Caco-2 (cell line): ENCODE results near the gene GRK7. TPM values are rescaled to one million over a fixed set of nuclear protein-coding genes. Genes with fewer than 3 reads are reported as not detected.

Source experiments
- BruUV-seq: library from RNA; stranded (reverse); fragments of 400-500 nt; replicated peaks from 2 replicates; lab custom pipeline; 2021; lab: Mats Ljungman, UMichigan
- CTCF ChIA-PET: fragments of 300-600 bp; sonication (Branson Sonifier 250); formaldehyde crosslinking; loops from one replicate; lab custom pipeline; 2022; ENCODE audit warnings: antibody characterized with exemption; lab: Charles Lee
- POLR2A ChIA-PET: fragments of 300-600 bp; sonication (Branson Sonifier 250); formaldehyde crosslinking; loops from one replicate; lab custom pipeline; 2022; ENCODE audit warnings: antibody characterized with exemption; lab: Charles Lee
- DNase-seq, 2 experiments: peaks; one replicate each; pipeline versions ENCODE4 v3.0.0 to v3.0.0-alpha.2; 2020 to 2022
- H3K27me3 ChIP-seq: replicated peaks from 2 replicates; pipeline ENCODE4 v1.6.0; 2011; ENCODE audit warnings: low read length; ENCODE audit not compliant: control insufficient read depth, insufficient read depth
- H3K36me3 ChIP-seq: 2 replicates; pipeline ENCODE4 v1.5.1; 2011; ENCODE audit warnings: low read length; ENCODE audit not compliant: control insufficient read depth, insufficient read depth
- H3K4me1 ChIP-seq: fragments of 250-450 bp; sonication (Bioruptor Pico); 2 replicates; pipeline ENCODE4 v1.5.1; 2020; ENCODE audit warnings: mild to moderate bottlenecking
- H3K4me3 ChIP-seq: 2 replicates; pipeline ENCODE4 v1.5.1; 2011; ENCODE audit warnings: low read depth, mild to moderate bottlenecking, control low read depth, low read length
- H3K9me3 ChIP-seq: fragments of 250-450 bp; sonication (Bioruptor Pico); 2 replicates; pipeline ENCODE4 v1.5.1; 2020; ENCODE audit warnings: mild to moderate bottlenecking, moderate library complexity
- H3K27ac Mint-ChIP-seq: one replicate; pipeline ENCODE4 v1.8.0; 2022; ENCODE audit warnings: mixed read lengths; ENCODE audit not compliant: unreplicated experiment
- H3K27me3 Mint-ChIP-seq: one replicate; pipeline ENCODE4 v1.8.0; 2022; ENCODE audit warnings: mixed read lengths; ENCODE audit not compliant: insufficient read depth, unreplicated experiment
- H3K36me3 Mint-ChIP-seq: one replicate; pipeline ENCODE4 v1.8.0; 2022; ENCODE audit warnings: mild to moderate bottlenecking, mixed read lengths; ENCODE audit not compliant: insufficient read depth, unreplicated experiment
- H3K4me1 Mint-ChIP-seq: one replicate; pipeline ENCODE4 v1.8.0; 2022; ENCODE audit warnings: low read depth, mixed read lengths; ENCODE audit not compliant: unreplicated experiment
- H3K4me3 Mint-ChIP-seq: one replicate; pipeline ENCODE4 v1.8.0; 2022; ENCODE audit warnings: mild to moderate bottlenecking, moderate library complexity, mixed read lengths; ENCODE audit not compliant: unreplicated experiment
- H3K9me3 Mint-ChIP-seq: one replicate; pipeline ENCODE4 v1.8.0; 2022; ENCODE audit warnings: mixed read lengths; ENCODE audit not compliant: unreplicated experiment
- intact Hi-C: fragments of 100-400 bp; cut with micrococcal nuclease; formaldehyde crosslinking; loops from one replicate; pipeline ENCODE4 v1.10.0; 2022; ENCODE audit not compliant: unreplicated experiment
- total RNA-seq: library from RNA; stranded (reverse); gene quantifications from 2 replicates; pipeline ENCODE4 v1.2.3, GENCODE V29; 2022
- TF ChIP-seq, protein P1 (sequence below), 2 experiments: fragments of 200-600 bp in 1 of 2; IDR thresholded peaks; 1 replicate in 1 of 2; 2 replicates in 1 of 2; pipeline versions ENCODE4 v1.5.1 to v1.8.0; 2011 to 2022; ENCODE audit warnings: antibody characterized with exemption in 1 of 2, control low read depth in 1 of 2, inconsistent platforms in 1 of 2, low read depth in 1 of 2, low read length in 1 of 2, mild to moderate bottlenecking in 1 of 2, moderate library complexity in 1 of 2; ENCODE audit not compliant: insufficient read depth in 1 of 2, severe bottlenecking in 1 of 2, unreplicated experiment in 1 of 2

The GRK7 gene
- total RNA-seq, 1 experiment from 2014 or later: not detected

- Mint-ChIP-seq H3K27me3 (no peaks in the 10 kb centered on the region), H3K4me3 (no peak overlapping the region), H3K4me1 (no peaks in the 10 kb centered on the region), H3K36me3 (no peaks in the 10 kb centered on the region), H3K9me3 (no peaks in the 10 kb centered on the region), H3K27ac (no peak overlapping the region)
- Histone ChIP-seq H3K36me3 (no peaks in the 10 kb centered on the region), H3K9me3 (no peaks in the 10 kb centered on the region), H3K4me1 (no peaks in the 10 kb centered on the region), H3K27me3 (no peaks in the 10 kb centered on the region), H3K4me3 (no peak overlapping the region)
- no TSS peak for BruUV-seq
- POLR2A ChIA-PET: no interaction called here
- no peak for DNase-seq
- TF ChIP-seq, protein P1, sequence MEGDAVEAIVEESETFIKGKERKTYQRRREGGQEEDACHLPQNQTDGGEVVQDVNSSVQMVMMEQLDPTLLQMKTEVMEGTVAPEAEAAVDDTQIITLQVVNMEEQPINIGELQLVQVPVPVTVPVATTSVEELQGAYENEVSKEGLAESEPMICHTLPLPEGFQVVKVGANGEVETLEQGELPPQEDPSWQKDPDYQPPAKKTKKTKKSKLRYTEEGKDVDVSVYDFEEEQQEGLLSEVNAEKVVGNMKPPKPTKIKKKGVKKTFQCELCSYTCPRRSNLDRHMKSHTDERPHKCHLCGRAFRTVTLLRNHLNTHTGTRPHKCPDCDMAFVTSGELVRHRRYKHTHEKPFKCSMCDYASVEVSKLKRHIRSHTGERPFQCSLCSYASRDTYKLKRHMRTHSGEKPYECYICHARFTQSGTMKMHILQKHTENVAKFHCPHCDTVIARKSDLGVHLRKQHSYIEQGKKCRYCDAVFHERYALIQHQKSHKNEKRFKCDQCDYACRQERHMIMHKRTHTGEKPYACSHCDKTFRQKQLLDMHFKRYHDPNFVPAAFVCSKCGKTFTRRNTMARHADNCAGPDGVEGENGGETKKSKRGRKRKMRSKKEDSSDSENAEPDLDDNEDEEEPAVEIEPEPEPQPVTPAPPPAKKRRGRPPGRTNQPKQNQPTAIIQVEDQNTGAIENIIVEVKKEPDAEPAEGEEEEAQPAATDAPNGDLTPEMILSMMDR (IDR thresholded peaks at IDR 0.05; ENCODE audit: insufficient read depth in 1 of 2, low read depth in 1 of 2, low read length in 1 of 2, severe bottlenecking in 1 of 2, unreplicated experiment in 1 of 2): no peak
- intact Hi-C loops: no loop called here
- CTCF ChIA-PET: no interaction called here
These were observed 32.5 kb downstream of the GRK7 start for GRCh38 chr3:141795741-141796080.

DNA sequence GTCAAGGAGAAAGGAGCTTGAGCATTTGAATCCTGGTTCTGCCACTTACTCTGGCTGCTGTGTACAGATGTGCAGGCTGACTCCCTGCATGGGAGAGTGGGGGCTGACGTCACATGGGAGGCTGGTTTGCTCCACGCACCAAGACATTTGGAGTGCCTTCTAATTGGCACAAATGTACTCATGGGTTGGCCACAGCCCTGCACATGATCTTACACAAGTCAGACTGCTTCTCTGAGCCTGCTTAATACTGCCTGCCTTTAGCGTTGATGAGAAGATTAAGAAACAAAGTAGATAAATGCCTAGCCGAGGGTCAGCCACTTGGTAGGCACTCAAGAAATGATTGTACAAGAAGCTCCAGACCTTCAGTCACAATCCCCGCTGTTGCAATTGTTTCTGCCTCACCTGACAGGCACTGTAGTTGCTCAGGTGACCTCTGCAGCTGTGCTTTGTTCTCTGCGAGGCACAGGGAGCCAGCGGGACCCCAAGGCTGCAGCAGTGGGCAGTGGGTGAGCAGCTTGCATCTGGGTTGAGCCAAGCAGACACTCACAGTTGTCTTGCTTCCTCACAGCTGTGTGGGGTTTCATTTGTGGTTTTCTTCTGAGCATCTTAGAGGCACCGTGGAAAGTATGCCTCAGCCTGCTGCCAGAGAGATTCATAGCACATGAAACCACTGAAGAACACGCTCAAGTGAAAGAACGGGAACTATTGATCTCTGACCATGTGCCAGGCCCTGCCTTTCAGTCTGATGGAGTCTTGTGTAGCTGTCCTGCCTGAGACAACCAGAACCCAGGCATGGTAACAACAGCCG is 33.1 kb downstream of the GRK7 start:
- Mint-ChIP-seq H3K27me3 (no peaks in the 10 kb centered on the region), H3K9me3 (no peaks in the 10 kb centered on the region), H3K4me1 (no peaks in the 10 kb centered on the region), H3K4me3 (no peak overlapping the region), H3K27ac (no peak overlapping the region), H3K36me3 (no peaks in the 10 kb centered on the region)
- no peak overlapping the region for H3K4me3 ChIP-seq
- BruUV-seq: no TSS peak
- ChIA-PET CTCF (no interaction called here), POLR2A (no interaction called here)
- H3K9me3 ChIP-seq: no peaks in the 10 kb centered on the region
- no peaks in the 10 kb centered on the region for H3K27me3 ChIP-seq
- intact Hi-C loops: no loop called here
- H3K4me1 ChIP-seq: no peaks in the 10 kb centered on the region
- TF ChIP-seq, protein P1 (IDR thresholded peaks at IDR 0.05; ENCODE audit: insufficient read depth in 1 of 2, low read depth in 1 of 2, low read length in 1 of 2, severe bottlenecking in 1 of 2, unreplicated experiment in 1 of 2): no peak
- no peaks in the 10 kb centered on the region for H3K36me3 ChIP-seq
- DNase-seq: no peak

- Mint-ChIP-seq H3K27me3 (no peaks in the 10 kb centered on the region), H3K9me3 (no peaks in the 10 kb centered on the region), H3K4me1 (no peaks in the 10 kb centered on the region), H3K27ac (no peak overlapping the region), H3K36me3 (no peaks in the 10 kb centered on the region), H3K4me3 (no peak overlapping the region)
- intact Hi-C loops: no loop called here
- H3K9me3 ChIP-seq: no peaks in the 10 kb centered on the region
- H3K4me3 ChIP-seq: no peak overlapping the region
- H3K27me3 ChIP-seq: no peaks in the 10 kb centered on the region
- POLR2A ChIA-PET: no interaction called here
- TF ChIP-seq, protein P1 (IDR thresholded peaks at IDR 0.05; ENCODE audit: insufficient read depth in 1 of 2, low read depth in 1 of 2, low read length in 1 of 2, severe bottlenecking in 1 of 2, unreplicated experiment in 1 of 2): no peak
- no peaks in the 10 kb centered on the region for H3K36me3 ChIP-seq
- H3K4me1 ChIP-seq: no peaks in the 10 kb centered on the region
- BruUV-seq: no TSS peak
- CTCF ChIA-PET: no interaction called here
- no peak for DNase-seq
These were observed 33.9 kb downstream of the GRK7 start for GRCh38 chr3:141796889-141797781.
